Retinal pigment epithelial cell (primary cell): ENCODE data around the gene CSNK1G3.

ENCODE experiments used
- DNase-seq: peaks from one replicate; pipeline ENCODE4 v3.0.0-alpha.2; 2010; ENCODE audit warnings: low read depth
- H3K4me3 ChIP-seq: 2 replicates; pipeline ENCODE4 v1.5.1; 2011; ENCODE audit warnings: mild to moderate bottlenecking, low read length, control low read depth, moderate library complexity
- CTCF ChIP-seq: conservative IDR thresholded peaks from 2 replicates; pipeline ENCODE4 v1.5.1; 2011; ENCODE audit warnings: low read depth, low read length, control low read depth, inconsistent platforms

Gene CSNK1G3

GRCh38 chr5:123540534-123540933 is 28.6 kb downstream of the CSNK1G3 start:
- no peak overlapping the region for H3K4me3 ChIP-seq
- no peak for DNase-seq
- TF ChIP-seq CTCF, result no peak

- no peak for TF ChIP-seq CTCF
- DNase-seq, result no peak
- no peak overlapping the region for H3K4me3 ChIP-seq
Measured at GRCh38 chr5:123543438-123543837, 31.5 kb downstream of the CSNK1G3 start.

GRCh38 chr5:123545506-123545905 is 33.5 kb downstream of the CSNK1G3 start:
- no peak for DNase-seq
- peak; percentile 21 for TF ChIP-seq CTCF
- no peak overlapping the region for H3K4me3 ChIP-seq

- TF ChIP-seq CTCF, result no peak
- H3K4me3 ChIP-seq, result no peak overlapping the region
- DNase-seq, result no peak
Measured at GRCh38 chr5:123546657-123547056, 34.7 kb downstream of the CSNK1G3 start.

- no peak overlapping the region for H3K4me3 ChIP-seq
- no peak for TF ChIP-seq CTCF
- no peak for DNase-seq
Measured at GRCh38 chr5:123549256-123549904, 37.4 kb downstream of the CSNK1G3 start.

- TF ChIP-seq CTCF, result no peak
- no peak overlapping the region for H3K4me3 ChIP-seq
- no peak for DNase-seq
Measured at GRCh38 chr5:123554601-123555000, 42.6 kb downstream of the CSNK1G3 start.

GRCh38 chr5:123557907-123558306 is 45.9 kb downstream of the CSNK1G3 start:
- H3K4me3 ChIP-seq, result no peak overlapping the region
- no peak for DNase-seq
- TF ChIP-seq CTCF, result no peak
